ENCODE measurements around the gene CTH.
"Not testable (repeated sequence)": the region's sequence is repeated elsewhere in the genome, so short reads cannot be mapped to it uniquely, and the experiment has no call there.

The CTH gene

GRCh38 chr1:70477090-70477489 lies 66.0 kb downstream of the CTH start:
- H3K4me3 ChIP-seq (ENCODE audit: low read depth, low read length), result no peak overlapping the region
- TF ChIP-seq CTCF (IDR thresholded peaks at IDR 0.05; ENCODE audit: low read depth, low read length), result no peak

- H3K4me3 ChIP-seq (ENCODE audit: low read depth, low read length), result not testable (repeated sequence)
Measured at GRCh38 chr1:70477905-70478304, 66.8 kb downstream of the CTH start.

- no peak for TF ChIP-seq CTCF (IDR thresholded peaks at IDR 0.05; ENCODE audit: low read depth, low read length)
Measured at GRCh38 chr1:70483342-70483741, 72.3 kb downstream of the CTH start.

GRCh38 chr1:70485624-70486023 lies 74.6 kb downstream of the CTH start:
- no peak overlapping the region for H3K4me3 ChIP-seq (ENCODE audit: low read depth, low read length)
- no peak for TF ChIP-seq CTCF (IDR thresholded peaks at IDR 0.05; ENCODE audit: low read depth, low read length)

More at GRCh38 chr1:70483342-70483741, 72.3 kb downstream of the CTH start:
- no peak overlapping the region for H3K4me3 ChIP-seq (ENCODE audit: low read depth, low read length)

GRCh38 chr1:70486676-70487458 lies 75.8 kb downstream of the CTH start:
- TF ChIP-seq CTCF (IDR thresholded peaks at IDR 0.05; ENCODE audit: low read depth, low read length), result no peak
- no peak overlapping the region for H3K4me3 ChIP-seq (ENCODE audit: low read depth, low read length)

GRCh38 chr1:70487459-70487815 lies 76.4 kb downstream of the CTH start:
- TF ChIP-seq CTCF (IDR thresholded peaks at IDR 0.05; ENCODE audit: low read depth, low read length), result no peak
- no peak overlapping the region for H3K4me3 ChIP-seq (ENCODE audit: low read depth, low read length)

- peak; percentile 62 for TF ChIP-seq CTCF (IDR thresholded peaks at IDR 0.05; ENCODE audit: low read depth, low read length)
- no peak overlapping the region for H3K4me3 ChIP-seq (ENCODE audit: low read depth, low read length)
Measured at GRCh38 chr1:70487910-70488665, 77.0 kb downstream of the CTH start.

Data from WI38 (cell line).